Measurements from ENCODE around the gene PLA2G6. TPM values are rescaled to one million over a fixed set of nuclear protein-coding genes. Genes with fewer than 3 reads are reported as not detected.
A peak's percentile ranks its signal among the peaks of the same experiment; 100 is the strongest.
"Not testable (repeated sequence)": the region's sequence is repeated elsewhere in the genome, so short reads cannot be mapped to it uniquely, and the experiment has no call there.

Gene PLA2G6
- total RNA-seq, 1 donor from 2014 or later: 52.4 TPM

GRCh38 chr22:38184788-38185187 lies 3.2 kb upstream of the PLA2G6 start:
- no peak for TF ChIP-seq CTCF (IDR thresholded peaks at IDR 0.05)
- Histone ChIP-seq H3K9me3 (no peaks in the 10 kb centered on the region), H3K4me3 (no peak overlapping the region), H3K36me3 (no peaks in the 10 kb centered on the region), H3K27me3 (no peaks in the 10 kb centered on the region), H3K27ac (no peak overlapping the region), H3K4me1 (peaks cover 25% of the 10 kb centered on the region)
- DNase-seq: no peak
- no peak for ATAC-seq
- intact Hi-C loops (cut with DNase I): no loop called here

- Histone ChIP-seq H3K27ac (peak overlapping the region; percentile 93), H3K4me3 (peak overlapping the region; percentile 70), H3K27me3 (no peaks in the 10 kb centered on the region), H3K36me3 (no peaks in the 10 kb centered on the region), H3K9me3 (no peaks in the 10 kb centered on the region), H3K4me1 (peaks cover 45% of the 10 kb centered on the region)
- intact Hi-C loops (cut with DNase I): no loop called here
- TF ChIP-seq CTCF (IDR thresholded peaks at IDR 0.05): no peak
- ATAC-seq (peak; percentile 61), DNase-seq (peak; percentile 86)
These were observed 683 bp downstream of the PLA2G6 start for GRCh38 chr22:38180841-38181452.

- H3K9me3 ChIP-seq; H3K4me3 ChIP-seq; H3K27me3 ChIP-seq; ATAC-seq; intact Hi-C loops (cut with DNase I); H3K36me3 ChIP-seq; DNase-seq: not testable (repeated sequence)
- peak overlapping the region; percentile 67 for H3K27ac ChIP-seq
- peaks cover 57% of the 10 kb centered on the region for H3K4me1 ChIP-seq
These were observed 3.1 kb downstream of the PLA2G6 start for GRCh38 chr22:38178605-38178937.

GRCh38 chr22:38177926-38178604 lies 3.6 kb downstream of the PLA2G6 start:
- ATAC-seq (peak; percentile 4), DNase-seq (no peak)
- peaks cover 62% of the 10 kb centered on the region for H3K4me1 ChIP-seq
- TF ChIP-seq CTCF (IDR thresholded peaks at IDR 0.05): no peak
- H3K4me3 ChIP-seq: no peak overlapping the region
- H3K27me3 ChIP-seq: no peaks in the 10 kb centered on the region
- peak overlapping the region; percentile 67 for H3K27ac ChIP-seq
- no peaks in the 10 kb centered on the region for H3K36me3 ChIP-seq
- H3K9me3 ChIP-seq: no peaks in the 10 kb centered on the region
- intact Hi-C loops (cut with DNase I): no loop called here

GRCh38 chr22:38177571-38177925 lies 4.1 kb downstream of the PLA2G6 start:
- intact Hi-C loops (cut with DNase I): not testable (repeated sequence)

GRCh38 chr22:38177044-38177443 lies 4.6 kb downstream of the PLA2G6 start:
- H3K36me3 ChIP-seq: no peaks in the 10 kb centered on the region
- DNase-seq (no peak), ATAC-seq (no peak)
- TF ChIP-seq CTCF (IDR thresholded peaks at IDR 0.05): no peak
- intact Hi-C loops (cut with DNase I): no loop called here
- H3K4me1 ChIP-seq: peaks cover 67% of the 10 kb centered on the region
- H3K9me3 ChIP-seq: no peaks in the 10 kb centered on the region
- H3K27ac ChIP-seq: peak overlapping the region; percentile 67
- no peaks in the 10 kb centered on the region for H3K27me3 ChIP-seq
- H3K4me3 ChIP-seq: no peak overlapping the region

More at GRCh38 chr22:38177571-38177925, 4.1 kb downstream of the PLA2G6 start:
- DNase-seq, H3K36me3 ChIP-seq, H3K9me3 ChIP-seq, ATAC-seq, H3K27me3 ChIP-seq, H3K4me3 ChIP-seq: not testable (repeated sequence)
- Histone ChIP-seq H3K4me1 (peaks cover 67% of the 10 kb centered on the region), H3K27ac (peak overlapping the region; percentile 67)

Data from upper lobe of right lung (tissue), 1 donor.